Ovary (tissue), 9 donors: ENCODE results near the gene SLC9A6. TPM values are rescaled to one million over a fixed set of nuclear protein-coding genes. Genes with fewer than 3 reads are reported as not detected.
"Not testable (repeated sequence)": the region's sequence is repeated elsewhere in the genome, so short reads cannot be mapped to it uniquely, and the experiment has no call there.

Experiments
- DNase-seq, 5 donors: peaks; one replicate each; pipeline ENCODE4 v3.0.0-alpha.2; 2019 to 2020
- H3K27ac ChIP-seq, 2 donors: fragments of 200-600 bp; one replicate each; pipeline versions ENCODE4 v1.5.1 to v1.8.0; 2019 to 2022
- H3K27me3 ChIP-seq: fragments of 200-600 bp; one replicate; pipeline ENCODE4 v1.8.0; 2022
- H3K36me3 ChIP-seq: fragments of 200-600 bp; sonication (generic); one replicate; pipeline ENCODE4 v1.5.1; 2019
- H3K4me1 ChIP-seq: one replicate; pipeline ENCODE4 v1.8.1; 2013; ENCODE audit warnings: mild to moderate bottlenecking, moderate library complexity; ENCODE audit not compliant: insufficient read depth
- H3K4me3 ChIP-seq: fragments of 200-600 bp; sonication (generic); one replicate; pipeline ENCODE4 v1.5.1; 2017
- H3K9me3 ChIP-seq, 2 donors: fragments of 200-600 bp in 1 of 2; sonication (generic) in 1 of 2; one replicate each; pipeline versions ENCODE4 v1.5.1 to v1.8.1; 2013 to 2019; ENCODE audit warnings: mild to moderate bottlenecking in 1 of 2, moderate library complexity in 1 of 2
- CTCF ChIP-seq, 3 donors: fragments of 450-650 bp in 2 of 3; fragments of 200-600 bp in 1 of 3; IDR thresholded peaks; one replicate each; pipeline versions ENCODE4 v1.5.1 to v1.8.0; 2016 to 2022; ENCODE audit warnings: antibody characterized with exemption in 3 of 3, mild to moderate bottlenecking in 1 of 3
- EP300 ChIP-seq: sonication (generic); formaldehyde crosslinking; IDR thresholded peaks from one replicate; pipeline ENCODE4 v1.6.1; 2017; ENCODE audit warnings: antibody characterized with exemption
- POLR2A ChIP-seq: fragments of 450-650 bp; IDR thresholded peaks from one replicate; pipeline ENCODE4 v1.6.1; 2017; ENCODE audit warnings: antibody characterized with exemption, mild to moderate bottlenecking, moderate library complexity
- WGBS, 3 donors: extraction: QIAGEN DNeasy Blood & Tissue Kit in 1 of 3; methylation state at CpG; one replicate each; pipeline versions ENCODE4 v1.1.5 to v1.1.7; 2013 to 2017; 5-methylcytosine and 5-hydroxymethylcytosine counted together
- intact Hi-C, 4 donors: fragments of 100-400 bp; cut with DNase I; formaldehyde crosslinking; loops; one replicate each; pipeline versions ENCODE4 v1.11.0 to v1.15.1; 2022 to 2023
- polyA plus RNA-seq, 2 donors: library from polyadenylated mRNA; stranded (reverse); fragments of 200-250 nt in 1 of 2; fragments of 350-450 nt in 1 of 2; fragmentation: Illumina TruSeq in 1 of 2; extraction: RNeasy Lipid Tissue Mini Kit (QIAGEN cat#74804) in 1 of 2; gene quantifications; one replicate each; pipeline ENCODE4 v1.2.3, GENCODE V29; 2013 to 2014
- total RNA-seq, 7 donors: library from RNA; depleted of rRNA in 2 of 7; stranded (reverse); fragments of >200 nt in 2 of 7; fragmentation: NEBNext Ultra II Directional in 3 of 7; extraction: Animal tissue kit (Norgen Biotek cat#: 25700) in 3 of 7; gene quantifications; one replicate each; pipeline versions ENCODE4 v1.1.0 to v1.2.4, GENCODE V29; 2016 to 2023
- donor health status: DM: no; HTN: no; CAD: no; lungs with moderate emphysema.
- donor health status: DM: no; HTN: no; CAD: no.
- donor health status: Bipolar disorder and iron deficiency.
- donor health status: DM: yes; HTN: yes; CAD: no.
- donor health status: DM: no; HTN: no; CAD: no.
- donor health status: DM: yes; HTN: yes; CAD: no.

The SLC9A6 gene
- total and polyA plus RNA-seq, 9 donors = 9.2 to 18.6 (median 12.7) TPM

GRCh38 chrX:136047969-136048368, 62.7 kb downstream of the SLC9A6 start:
- TF ChIP-seq CTCF (IDR thresholded peaks at IDR 0.05) (no peak), POLR2A (no peak), EP300 (no peak)
- Histone ChIP-seq H3K36me3 (no peaks in the 10 kb centered on the region), H3K27ac (no peak overlapping the region), H3K9me3 (no peaks in the 10 kb centered on the region), H3K4me3 (no peak overlapping the region), H3K4me1 (no peaks in the 10 kb centered on the region), H3K27me3 (no peaks in the 10 kb centered on the region)
- WGBS, 3 donors = 63 to 68% (median 67%) methylated on average over 4 of the region's 4 CpGs
- intact Hi-C loops = no loop called here
- no peak for DNase-seq

GRCh38 chrX:136048446-136048845, 63.2 kb downstream of the SLC9A6 start:
- no peaks in the 10 kb centered on the region for H3K36me3 ChIP-seq
- DNase-seq = no peak
- no peak overlapping the region for H3K4me3 ChIP-seq
- no peaks in the 10 kb centered on the region for H3K9me3 ChIP-seq
- H3K27ac ChIP-seq = no peak overlapping the region
- H3K27me3 ChIP-seq = no peaks in the 10 kb centered on the region
- H3K4me1 ChIP-seq = no peaks in the 10 kb centered on the region
- 88 to 94% (median 92%) methylated on average over 1 of the region's 1 CpG for WGBS, 3 donors
- TF ChIP-seq POLR2A (no peak), EP300 (no peak), CTCF (IDR thresholded peaks at IDR 0.05) (no peak)
- intact Hi-C loops = no loop called here

GRCh38 chrX:136049608-136050007, 64.4 kb downstream of the SLC9A6 start:
- DNase-seq = no peak
- TF ChIP-seq EP300 (no peak), CTCF (IDR thresholded peaks at IDR 0.05) (no peak), POLR2A (no peak)
- Histone ChIP-seq H3K36me3 (no peaks in the 10 kb centered on the region), H3K27ac (no peak overlapping the region), H3K4me1 (no peaks in the 10 kb centered on the region), H3K9me3 (no peaks in the 10 kb centered on the region), H3K4me3 (no peak overlapping the region), H3K27me3 (no peaks in the 10 kb centered on the region)
- WGBS, 3 donors = 65 to 71% (median 68%) methylated on average over 3 of the region's 3 CpGs
- intact Hi-C loops = no loop called here

GRCh38 chrX:136050875-136051274, 65.6 kb downstream of the SLC9A6 start:
- H3K36me3 ChIP-seq, H3K4me1 ChIP-seq, H3K27ac ChIP-seq, DNase-seq, H3K27me3 ChIP-seq, H3K9me3 ChIP-seq, H3K4me3 ChIP-seq, intact Hi-C loops: not testable (repeated sequence)
- 70 to 80% (median 79%) methylated on average over 6 to 9 of the region's 9 CpGs for WGBS, 3 donors

- Histone ChIP-seq H3K27ac (no peak overlapping the region), H3K4me3 (no peak overlapping the region), H3K4me1 (no peaks in the 10 kb centered on the region), H3K36me3 (no peaks in the 10 kb centered on the region), H3K9me3 (no peaks in the 10 kb centered on the region), H3K27me3 (no peaks in the 10 kb centered on the region)
- DNase-seq = no peak
- intact Hi-C loops = no loop called here
- TF ChIP-seq EP300 (no peak), POLR2A (no peak), CTCF (IDR thresholded peaks at IDR 0.05) (no peak)
- WGBS, 3 donors = 48 to 57% (median 51%) methylated on average over 3 of the region's 3 CpGs
Observed at GRCh38 chrX:136051611-136052010, 66.4 kb downstream of the SLC9A6 start.
